SU-DHL-6 (cell line): ENCODE results near the gene MAP2K4.

Source experiments
- H2AFZ ChIP-seq: fragments of 200-600 bp; sonication (generic); 2 replicates; pipeline ENCODE4 v1.6.1; 2014; ENCODE audit warnings: low read depth, mild to moderate bottlenecking, moderate library complexity, mixed read lengths, antibody characterized with exemption, low read length; ENCODE audit not compliant: severe bottlenecking
- H3F3A ChIP-seq: fragments of 200-600 bp; shearing (Covaris generic); 2 replicates; pipeline ENCODE4 v1.6.0; 2016; ENCODE audit warnings: antibody characterized with exemption, mild to moderate bottlenecking; ENCODE audit not compliant: insufficient read depth
- H3K27ac ChIP-seq: fragments of 200-600 bp; sonication (generic); 2 replicates; pipeline ENCODE4 v1.5.1; 2016; ENCODE audit warnings: low read depth, mild to moderate bottlenecking, low read length, moderate library complexity, mixed read lengths
- H3K27me3 ChIP-seq: fragments of 200-600 bp; sonication (generic), shearing (Covaris generic); 2 replicates; pipeline ENCODE4 v1.6.0; 2014; ENCODE audit warnings: mild to moderate bottlenecking, low read length
- H3K36me3 ChIP-seq: fragments of 200-600 bp; sonication (generic); 2 replicates; pipeline ENCODE4 v1.6.1; 2014; ENCODE audit warnings: mild to moderate bottlenecking, low read length, mixed read lengths
- H3K4me2 ChIP-seq: fragments of 300-600, 200-600 bp; shearing (Covaris generic), sonication (generic); 2 replicates; pipeline ENCODE4 v1.6.0; 2014; ENCODE audit warnings: low read length, low read depth, mild to moderate bottlenecking; ENCODE audit not compliant: poor library complexity, severe bottlenecking
- H3K4me3 ChIP-seq: fragments of 200-600 bp; sonication (generic); 2 replicates; pipeline ENCODE4 v1.5.1; 2014; ENCODE audit warnings: antibody characterized with exemption, low read length, mild to moderate bottlenecking, mixed read lengths; ENCODE audit not compliant: insufficient read depth, poor library complexity, severe bottlenecking
- H3K79me2 ChIP-seq: fragments of 200-600 bp; sonication (generic); 2 replicates; pipeline ENCODE4 v1.6.1; 2014; ENCODE audit warnings: mild to moderate bottlenecking, low read length, moderate library complexity; ENCODE audit not compliant: insufficient read depth
- H3K9ac ChIP-seq: fragments of 200-600 bp; sonication (generic); 2 replicates; pipeline ENCODE4 v1.7.0; 2014; ENCODE audit warnings: mild to moderate bottlenecking, low read length
- H3K9me2 ChIP-seq: fragments of 200-600 bp; sonication (generic); replicated peaks from 2 replicates; pipeline ENCODE4 v1.6.1; 2014; ENCODE audit warnings: low read length; ENCODE audit not compliant: insufficient read depth
- H3K9me3 ChIP-seq: fragments of 200-600 bp; sonication (generic); 2 replicates; pipeline ENCODE4 v1.6.1; 2014; ENCODE audit warnings: low read length, mixed read lengths; ENCODE audit not compliant: insufficient read depth
- H4K20me1 ChIP-seq: fragments of 200-600 bp; sonication (generic); 2 replicates; pipeline ENCODE4 v1.6.1; 2014; ENCODE audit warnings: low read depth, mild to moderate bottlenecking, antibody characterized with exemption, low read length, moderate library complexity, mixed read lengths
- EZH2phosphoT487 ChIP-seq: fragments of 200-600 bp; sonication (generic), shearing (Covaris generic); conservative IDR thresholded peaks from 2 replicates; pipeline ENCODE4 v1.6.1; 2018; ENCODE audit warnings: mild to moderate bottlenecking, antibody characterized with exemption, low read length, moderate library complexity, mixed read lengths
- TF ChIP-seq, protein P1 (sequence below): fragments of 200-600 bp; sonication (generic); IDR thresholded peaks from one replicate; pipeline ENCODE4 v1.5.1; 2017; ENCODE audit warnings: antibody characterized with exemption, mild to moderate bottlenecking, low read length, moderate library complexity; ENCODE audit not compliant: insufficient read depth, poor library complexity, severe bottlenecking

Gene MAP2K4

DNA sequence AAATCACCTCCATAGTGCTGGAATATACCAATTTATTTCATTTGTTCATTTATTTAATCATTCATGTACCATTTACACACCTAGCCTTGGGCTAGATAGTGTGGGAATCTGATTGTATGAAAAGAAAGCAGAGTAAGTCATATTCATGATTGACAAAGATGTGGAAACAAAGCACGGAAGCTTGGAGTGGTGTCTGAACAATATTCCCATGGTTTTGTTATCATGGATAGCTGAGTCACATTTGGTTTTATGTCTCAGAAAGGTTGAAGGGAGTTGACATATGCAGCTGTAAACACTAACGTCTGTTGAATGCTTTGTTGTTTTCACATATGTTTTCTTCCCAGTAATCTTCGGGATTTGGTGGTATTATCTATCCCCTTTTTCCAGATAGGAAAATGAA lies 76.6 kb downstream of the MAP2K4 start:
- no peak overlapping the region for H3K9ac ChIP-seq
- no peaks in the 10 kb centered on the region for H3K27me3 ChIP-seq

DNA sequence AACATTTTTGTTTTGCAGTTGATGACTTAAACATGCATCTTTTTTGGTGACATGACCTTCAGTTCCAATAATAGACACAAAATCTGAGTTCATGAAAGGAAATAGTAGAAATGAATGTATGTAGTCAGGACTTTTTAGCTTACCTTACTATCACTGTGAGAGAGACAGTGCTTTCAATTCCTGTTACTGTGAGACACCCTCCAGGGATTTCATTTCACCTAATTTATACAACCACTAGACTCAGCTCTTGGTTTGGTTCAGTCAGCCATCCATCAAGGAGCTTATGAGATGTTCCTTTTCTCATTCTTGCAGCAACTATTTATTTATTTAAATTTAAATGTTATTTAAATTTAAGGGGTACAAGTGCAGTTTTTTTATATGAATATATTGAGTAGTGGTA lies 77.9 kb downstream of the MAP2K4 start:
- Histone ChIP-seq H3K9ac (no peak overlapping the region), H3K27me3 (no peaks in the 10 kb centered on the region), H2AFZ (no peak overlapping the region), H3K4me3 (no peak overlapping the region), H3K79me2 (no peaks in the 10 kb centered on the region), H4K20me1 (no peaks in the 10 kb centered on the region), H3K4me2 (no peak overlapping the region), H3K9me3 (no peaks in the 10 kb centered on the region), H3K36me3 (0 out of 2 replicates have a peak, but pooled peaks cover 6% of the 10 kb centered on the region), H3K9me2 (no peaks in the 10 kb centered on the region), H3K27ac (no peak overlapping the region), H3F3A (peaks cover 3% of the 10 kb centered on the region; the same call in 1 of the 2 replicates)
- no peak for TF ChIP-seq EZH2phosphoT487
- TF ChIP-seq, protein P1, sequence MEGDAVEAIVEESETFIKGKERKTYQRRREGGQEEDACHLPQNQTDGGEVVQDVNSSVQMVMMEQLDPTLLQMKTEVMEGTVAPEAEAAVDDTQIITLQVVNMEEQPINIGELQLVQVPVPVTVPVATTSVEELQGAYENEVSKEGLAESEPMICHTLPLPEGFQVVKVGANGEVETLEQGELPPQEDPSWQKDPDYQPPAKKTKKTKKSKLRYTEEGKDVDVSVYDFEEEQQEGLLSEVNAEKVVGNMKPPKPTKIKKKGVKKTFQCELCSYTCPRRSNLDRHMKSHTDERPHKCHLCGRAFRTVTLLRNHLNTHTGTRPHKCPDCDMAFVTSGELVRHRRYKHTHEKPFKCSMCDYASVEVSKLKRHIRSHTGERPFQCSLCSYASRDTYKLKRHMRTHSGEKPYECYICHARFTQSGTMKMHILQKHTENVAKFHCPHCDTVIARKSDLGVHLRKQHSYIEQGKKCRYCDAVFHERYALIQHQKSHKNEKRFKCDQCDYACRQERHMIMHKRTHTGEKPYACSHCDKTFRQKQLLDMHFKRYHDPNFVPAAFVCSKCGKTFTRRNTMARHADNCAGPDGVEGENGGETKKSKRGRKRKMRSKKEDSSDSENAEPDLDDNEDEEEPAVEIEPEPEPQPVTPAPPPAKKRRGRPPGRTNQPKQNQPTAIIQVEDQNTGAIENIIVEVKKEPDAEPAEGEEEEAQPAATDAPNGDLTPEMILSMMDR, result no peak

More for the DNA sequence above, 76.6 kb downstream of the MAP2K4 start:
- Histone ChIP-seq H3K4me3 (no peak overlapping the region), H3K4me2 (no peak overlapping the region), H3K36me3 (0 out of 2 replicates have a peak, but pooled peaks cover 6% of the 10 kb centered on the region), H3K9me3 (no peaks in the 10 kb centered on the region), H3K79me2 (no peaks in the 10 kb centered on the region), H4K20me1 (no peaks in the 10 kb centered on the region), H3K27ac (no peak overlapping the region), H3F3A (peaks cover 3% of the 10 kb centered on the region; the same call in 1 of the 2 replicates), H2AFZ (no peak overlapping the region), H3K9me2 (no peaks in the 10 kb centered on the region)
- no peak for TF ChIP-seq EZH2phosphoT487
- TF ChIP-seq, protein P1, result no peak

DNA sequence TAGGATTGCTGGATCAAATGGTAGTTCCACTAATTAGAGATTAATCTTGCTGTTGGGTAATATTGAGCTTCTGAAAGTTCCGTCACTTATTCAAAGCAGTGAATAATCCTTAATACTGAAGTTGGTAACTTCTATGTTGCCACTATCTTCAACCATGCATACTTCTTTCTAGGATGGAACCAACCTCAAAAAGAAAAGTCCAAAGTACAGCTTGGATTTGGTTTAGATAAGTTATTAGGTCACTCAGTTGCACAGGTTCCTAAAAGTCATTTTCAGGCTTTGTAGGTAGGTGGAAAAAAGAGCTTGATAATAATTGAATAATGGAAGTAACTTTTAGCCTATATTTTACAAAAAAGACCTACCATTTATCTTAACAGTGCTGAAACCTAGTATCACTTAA lies 78.7 kb downstream of the MAP2K4 start:
- Histone ChIP-seq H3K4me2 (no peak overlapping the region), H3K9me3 (no peaks in the 10 kb centered on the region), H3K36me3 (0 out of 2 replicates have a peak, but pooled peaks cover 6% of the 10 kb centered on the region), H2AFZ (no peak overlapping the region), H3K4me3 (no peak overlapping the region), H4K20me1 (no peaks in the 10 kb centered on the region), H3K9me2 (no peaks in the 10 kb centered on the region), H3K27me3 (no peaks in the 10 kb centered on the region), H3K27ac (no peak overlapping the region), H3F3A (no peaks in the 10 kb centered on the region), H3K79me2 (no peaks in the 10 kb centered on the region), H3K9ac (no peak overlapping the region)
- TF ChIP-seq, protein P1, result no peak
- no peak for TF ChIP-seq EZH2phosphoT487
